GM12878 (cell line): Measurements from ENCODE around the gene ACAT2. TPM values are rescaled to one million over a fixed set of nuclear protein-coding genes. Genes with fewer than 3 reads are reported as not detected.

Source experiments
- ATAC-seq: fragments of 200-7000 bp; cut with Tn5 transposase; 3 replicates; pipeline ENCODE4 v1.9.1; 2020; ENCODE audit warnings: mild to moderate bottlenecking, moderate library complexity
- BruUV-seq: library from RNA; stranded (reverse); fragments of 400-500 nt; replicated peaks from 2 replicates; lab custom pipeline; 2021; lab: Mats Ljungman, UMichigan
- CTCF ChIA-PET: fragments of 300-600 bp; sonication (Branson Sonifier 250); formaldehyde crosslinking; extraction: SDS; loops from one replicate; lab custom pipeline; 2021; ENCODE audit warnings: inconsistent platforms; lab: Yijun Ruan, JAX
- POLR2A ChIA-PET: fragments of 350-600 bp; formaldehyde crosslinking; extraction: SDS; loops from one replicate; lab custom pipeline; 2021; ENCODE audit warnings: inconsistent platforms; lab: Charles Lee
- RAD21 ChIA-PET: fragments of 300-600 bp; sonication (Branson Sonifier 250); formaldehyde crosslinking; loops from one replicate; lab custom pipeline; 2023; ENCODE audit warnings: antibody characterized with exemption; ENCODE audit not compliant: unreplicated experiment; lab: Charles Lee
- SMC1A ChIA-PET: fragments of 300-600 bp; sonication (Branson Sonifier 250); formaldehyde crosslinking; loops from one replicate; lab custom pipeline; 2023; ENCODE audit not compliant: unreplicated experiment, uncharacterized antibody; lab: Charles Lee
- DNase-seq: peaks from one replicate; pipeline ENCODE4 v3.0.0-alpha.2; 2011; ENCODE audit warnings: low read depth, low spot score
- FAIRE-seq: peaks from 3 replicates; lab custom pipeline; 2011; peaks lifted over from hg19 to GRCh38; lab: Jason Lieb, UNC
- H2AFZ ChIP-seq: 2 replicates; pipeline ENCODE4 v1.6.0; 2011; ENCODE audit warnings: low read depth, low read length, control low read depth; ENCODE audit not compliant: control insufficient read depth
- H3K27ac ChIP-seq: 2 replicates; pipeline ENCODE4 v1.5.1; 2011; ENCODE audit warnings: control low read depth; ENCODE audit not compliant: control insufficient read depth, insufficient read depth
- H3K27me3 ChIP-seq, 2 experiments: replicated peaks in 1 of 2; 2 replicates each; pipeline versions ENCODE4 v1.6.0 to v1.6.1; 2011; ENCODE audit warnings: low read length in 1 of 2; ENCODE audit not compliant: control insufficient read depth in 2 of 2, insufficient read depth in 2 of 2
- H3K36me3 ChIP-seq, 2 experiments: 2 replicates each; pipeline ENCODE4 v1.5.1; 2011; ENCODE audit warnings: low read length in 1 of 2; ENCODE audit not compliant: control insufficient read depth in 2 of 2, insufficient read depth in 2 of 2
- H3K4me1 ChIP-seq: 2 replicates; pipeline ENCODE4 v1.6.1; 2011; ENCODE audit warnings: mild to moderate bottlenecking, low read length, moderate library complexity, mixed read lengths; ENCODE audit not compliant: control insufficient read depth, insufficient read depth
- H3K4me2 ChIP-seq: 2 replicates; pipeline ENCODE4 v1.6.0; 2011; ENCODE audit warnings: control low read depth; ENCODE audit not compliant: control insufficient read depth, insufficient read depth
- H3K4me3 ChIP-seq: fragments of 200-600 bp; sonication (generic); 2 replicates; pipeline ENCODE4 v1.5.1; 2016
- H3K79me2 ChIP-seq: 2 replicates; pipeline ENCODE4 v1.6.0; 2011; ENCODE audit warnings: low read length; ENCODE audit not compliant: control insufficient read depth, insufficient read depth
- H3K9ac ChIP-seq: 2 replicates; pipeline ENCODE4 v1.8.0; 2011; ENCODE audit warnings: low read length, control low read depth, mixed read lengths; ENCODE audit not compliant: control insufficient read depth, insufficient read depth
- H3K9me3 ChIP-seq: replicated peaks from 3 replicates; pipeline ENCODE4 v1.5.1; 2011; ENCODE audit warnings: mild to moderate bottlenecking, low read length; ENCODE audit not compliant: control insufficient read depth, insufficient read depth
- H4K20me1 ChIP-seq: 2 replicates; pipeline ENCODE4 v1.6.0; 2011; ENCODE audit not compliant: control insufficient read depth, insufficient read depth
- DPF2 ChIP-seq: fragments of 450-650 bp; IDR thresholded peaks from 2 replicates; pipeline ENCODE4 v1.6.1; 2017; ENCODE audit warnings: mild to moderate bottlenecking
- EGR1 ChIP-seq, 2 experiments: IDR thresholded peaks; 1 replicate in 1 of 2; 2 replicates in 1 of 2; pipeline ENCODE4 v1.6.1; 2011 to 2012; ENCODE audit warnings: low read depth in 2 of 2, low read length in 2 of 2, borderline replicate concordance in 1 of 2, mild to moderate bottlenecking in 1 of 2, moderate library complexity in 1 of 2
- EP300 ChIP-seq, 2 experiments: fragments of 150-350 bp in 1 of 2; IDR thresholded peaks; 2 replicates each; pipeline ENCODE4 v1.6.1; 2011 to 2012; ENCODE audit warnings: low read depth in 2 of 2, low read length in 2 of 2, borderline replicate concordance in 1 of 2, improper control_type of control experiment in 1 of 2, inconsistent platforms in 1 of 2; ENCODE audit not compliant: control insufficient read depth in 1 of 2
- JUNB ChIP-seq: IDR thresholded peaks from 2 replicates; pipeline ENCODE4 v1.6.1; 2016; ENCODE audit warnings: antibody characterized with exemption, mild to moderate bottlenecking
- KAT2A ChIP-seq: conservative IDR thresholded peaks from 2 replicates; pipeline ENCODE4 v1.6.1; 2011; ENCODE audit warnings: low read depth, low read length; ENCODE audit not compliant: control insufficient read depth
- MTA2 ChIP-seq: fragments of 450-650 bp; IDR thresholded peaks from 2 replicates; pipeline ENCODE4 v1.6.1; 2016; ENCODE audit warnings: low read depth, mild to moderate bottlenecking, moderate library complexity
- MXI1 ChIP-seq: fragments of 150-350 bp; IDR thresholded peaks from 2 replicates; pipeline ENCODE4 v1.6.1; 2011; ENCODE audit warnings: low read depth, mild to moderate bottlenecking, inconsistent platforms, low read length, improper control_type of control experiment
- NFXL1 ChIP-seq: fragments of 450-650 bp; IDR thresholded peaks from 2 replicates; pipeline ENCODE4 v1.6.1; 2017; ENCODE audit warnings: antibody characterized with exemption, mild to moderate bottlenecking, borderline replicate concordance
- NFYB ChIP-seq: IDR thresholded peaks from 2 replicates; pipeline ENCODE4 v1.6.1; 2011; ENCODE audit warnings: low read depth, mild to moderate bottlenecking, low read length, improper control_type of control experiment, moderate library complexity; ENCODE audit not compliant: insufficient read depth
- NR2C1 ChIP-seq: fragments of 450-650 bp; IDR thresholded peaks from 2 replicates; pipeline ENCODE4 v1.6.1; 2017; ENCODE audit warnings: antibody characterized with exemption, mild to moderate bottlenecking, moderate library complexity
- POU2F2 ChIP-seq: IDR thresholded peaks from 3 replicates; pipeline ENCODE4 v1.6.1; 2011; ENCODE audit warnings: low read depth, mild to moderate bottlenecking, low read length, borderline replicate concordance
- RFX5 ChIP-seq: IDR thresholded peaks from 2 replicates; pipeline ENCODE4 v1.6.1; 2011; ENCODE audit warnings: low read depth, low read length, improper control_type of control experiment
- SMARCA5 ChIP-seq: fragments of 450-650 bp; IDR thresholded peaks from 2 replicates; pipeline ENCODE4 v1.6.1; 2017; ENCODE audit warnings: mild to moderate bottlenecking
- STAT3 ChIP-seq: IDR thresholded peaks from 2 replicates; pipeline ENCODE4 v1.6.1; 2011; ENCODE audit warnings: low read depth, low read length, improper control_type of control experiment
- TCF3 ChIP-seq: IDR thresholded peaks from 2 replicates; pipeline ENCODE4 v1.6.1; 2012; ENCODE audit warnings: low read depth, mild to moderate bottlenecking, low read length, borderline replicate concordance; ENCODE audit not compliant: insufficient read depth
- TCF7 ChIP-seq: IDR thresholded peaks from 2 replicates; pipeline ENCODE4 v1.6.1; 2014; ENCODE audit warnings: antibody characterized with exemption, borderline replicate concordance
- ZBTB40 ChIP-seq: fragments of 450-650 bp; IDR thresholded peaks from 2 replicates; pipeline ENCODE4 v1.6.1; 2016; ENCODE audit warnings: mild to moderate bottlenecking, moderate library complexity, borderline replicate concordance
- ZNF384 ChIP-seq: IDR thresholded peaks from 2 replicates; pipeline ENCODE4 v1.6.1; 2012; ENCODE audit warnings: low read depth, mild to moderate bottlenecking, low read length, improper control_type of control experiment, borderline replicate concordance
- WGBS: methylation state at CpG from one replicate; pipeline ENCODE4 v1.1.6; 2016; ENCODE audit warnings: low lambda C conversion rate; ENCODE audit not compliant: insufficient replicate concordance, insufficient coverage; ENCODE audit errors: missing lambda C conversion rate; 5-methylcytosine and 5-hydroxymethylcytosine counted together
- in situ Hi-C: fragments of 300-500 bp; cut with MboI; formaldehyde crosslinking; loops from 9 replicates; pipeline ENCODE4 v1.14.3; 2018; ENCODE audit warnings: mixed read lengths
- intact Hi-C: fragments of 100-400 bp; cut with micrococcal nuclease; formaldehyde crosslinking; loops from one replicate; pipeline ENCODE4 v1.14.2; 2022; ENCODE audit not compliant: unreplicated experiment
- polyA plus RNA-seq, 11 experiments: library from polyadenylated mRNA; depleted of rRNA in 4 of 11; unstranded in 6 of 11; stranded (reverse) in 5 of 11; fragments of >200 nt; fragmentation: Nextera tagmentation in 4 of 11; fragmentation: Illumina TruSeq in 1 of 11; extraction: Ambion mirVana in 4 of 11; extraction: Trizol in 1 of 11; gene quantifications; 1 replicate in 1 of 11; 2 replicates in 10 of 11; pipeline versions ENCODE4 v1.2.1 to v1.2.3, GENCODE V29; 2011 to 2016; ENCODE audit warnings: inconsistent platforms in 2 of 11, missing spikeins in 2 of 11, low read depth in 1 of 11
- total RNA-seq, 4 experiments: library from RNA; depleted of rRNA in 3 of 4; stranded (reverse); fragments of >200 nt in 3 of 4; fragmentation: Illumina TruSeq in 1 of 4; extraction: Trizol in 1 of 4; gene quantifications; 2 replicates each; pipeline versions ENCODE4 v1.2.1 to v1.2.3, GENCODE V29; 2013 to 2021
- TF ChIP-seq, protein P1 (sequence below): IDR thresholded peaks from 2 replicates; pipeline ENCODE4 v1.6.1; 2012; ENCODE audit warnings: low read length, inconsistent platforms

The ACAT2 gene
- total and polyA plus RNA-seq, 10 of the 15 experiments (the other 5 are each of a cell fraction or from before 2014, with no cell fraction given) = 87.9 to 257 (median 132) TPM

DNA sequence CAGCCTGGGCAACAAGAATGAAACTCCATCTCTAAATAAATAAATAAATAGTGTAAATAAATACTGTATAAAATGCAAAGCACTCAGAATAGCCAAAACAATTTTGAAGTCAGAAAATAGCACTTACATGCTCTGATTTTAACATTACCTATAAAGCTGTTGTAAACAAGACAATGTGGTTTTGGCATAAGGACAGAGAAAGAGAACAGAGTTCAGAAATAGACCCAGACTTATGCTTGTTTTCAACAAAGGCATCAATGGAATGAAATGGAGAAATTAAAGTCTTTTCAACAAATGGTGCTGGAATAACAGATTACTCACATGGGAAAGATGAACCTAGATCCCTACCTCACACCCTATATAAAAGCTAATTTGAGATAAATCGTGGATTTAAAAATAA, 10.4 kb downstream of the ACAT2 start:
- ChIA-PET POLR2A (interaction anchor here (0.9 kb wide), 1 partner anchor 210 kb away, joined by 3 read pairs; no protein-coding TSS in a partner anchor), RAD21 (no interaction called here)
- no peak for DNase-seq
- Histone ChIP-seq H3K4me3 (no peak overlapping the region), H3K9ac (no peak overlapping the region), H3K4me2 (no peak overlapping the region), H2AFZ (no peak overlapping the region)
- no peak for FAIRE-seq
- intact Hi-C loops = no loop called here
- no peak for TF ChIP-seq NFYB
- TF ChIP-seq, protein P1, sequence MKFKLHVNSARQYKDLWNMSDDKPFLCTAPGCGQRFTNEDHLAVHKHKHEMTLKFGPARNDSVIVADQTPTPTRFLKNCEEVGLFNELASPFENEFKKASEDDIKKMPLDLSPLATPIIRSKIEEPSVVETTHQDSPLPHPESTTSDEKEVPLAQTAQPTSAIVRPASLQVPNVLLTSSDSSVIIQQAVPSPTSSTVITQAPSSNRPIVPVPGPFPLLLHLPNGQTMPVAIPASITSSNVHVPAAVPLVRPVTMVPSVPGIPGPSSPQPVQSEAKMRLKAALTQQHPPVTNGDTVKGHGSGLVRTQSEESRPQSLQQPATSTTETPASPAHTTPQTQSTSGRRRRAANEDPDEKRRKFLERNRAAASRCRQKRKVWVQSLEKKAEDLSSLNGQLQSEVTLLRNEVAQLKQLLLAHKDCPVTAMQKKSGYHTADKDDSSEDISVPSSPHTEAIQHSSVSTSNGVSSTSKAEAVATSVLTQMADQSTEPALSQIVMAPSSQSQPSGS = no peak
- no peak for TF ChIP-seq STAT3
- no peak for TF ChIP-seq RFX5
- no peak for TF ChIP-seq JUNB
- TF ChIP-seq ZBTB40 = no peak
- TF ChIP-seq ZNF384 = no peak
- TF ChIP-seq TCF7 = no peak
- TF ChIP-seq POU2F2 = no peak
- TF ChIP-seq MXI1 = no peak
- no peak for TF ChIP-seq EP300 (IDR thresholded peaks at IDR 0.05; ENCODE audit: borderline replicate concordance in 1 of 2, control insufficient read depth in 1 of 2, low read depth in 2 of 2, low read length in 2 of 2)
- TF ChIP-seq NFXL1 = no peak
- no peak for TF ChIP-seq SMARCA5
- no peak for TF ChIP-seq NR2C1
- no peak for TF ChIP-seq TCF3
- TF ChIP-seq KAT2A = no peak
- no peak for TF ChIP-seq DPF2
- no peak for TF ChIP-seq MTA2
- TF ChIP-seq EGR1 (IDR thresholded peaks at IDR 0.05; ENCODE audit: borderline replicate concordance in 1 of 2, low read depth in 2 of 2, low read length in 2 of 2) = no peak
- TF ChIP-seq, all 136 proteins: peak for 0
- ChIA-PET CTCF (interaction anchor here (1.4 kb wide), 1 partner anchor 12 kb away, joined by 4 read pairs; no protein-coding TSS in a partner anchor), SMC1A (interaction anchor here (1.0 to 1.5 kb wide), 3 partner anchors 9 to 18 kb away, joined by 3 to 5 read pairs (median 3); partner anchors contain the start of gene TCP1)
- BruUV-seq = no TSS peak
- Histone ChIP-seq H3K9me3 (no peaks in the 10 kb centered on the region), H3K79me2 (no peaks in the 10 kb centered on the region), H3K27me3 (no peaks in the 10 kb centered on the region), H3K4me1 (no peaks in the 10 kb centered on the region), H4K20me1 (no peaks in the 10 kb centered on the region), H3K27ac (no peak overlapping the region), H3K36me3 (peaks cover under 1 to 34% of the 10 kb centered on the region in 2 experiments)
- WGBS = 48% methylated on average over 1 of the region's 1 CpG
- no peak for ATAC-seq
- in situ Hi-C loops = no loop called here
